Muscle of arm (tissue), 12 donors: Measurements from ENCODE around the gene CASP9. TPM values are rescaled to one million over a fixed set of nuclear protein-coding genes. Genes with fewer than 3 reads are reported as not detected.
"Not testable (repeated sequence)": the region's sequence is repeated elsewhere in the genome, so short reads cannot be mapped to it uniquely, and the experiment has no call there.

Experiments
- DNase-seq: peaks from one replicate; pipeline ENCODE4 v3.0.0-alpha.2; 2013
- polyA plus RNA-seq, 12 donors: library from polyadenylated mRNA; unstranded; fragments of 120-200 nt; gene quantifications; one replicate each; pipeline ENCODE4 v1.2.1, GENCODE V29; 2013; ENCODE audit not compliant: insufficient read length in 12 of 12

CASP9 gene
- polyA plus RNA-seq, 12 donors, result 13.2 to 20.0 (median 17.6) TPM; not detected in 1

DNA sequence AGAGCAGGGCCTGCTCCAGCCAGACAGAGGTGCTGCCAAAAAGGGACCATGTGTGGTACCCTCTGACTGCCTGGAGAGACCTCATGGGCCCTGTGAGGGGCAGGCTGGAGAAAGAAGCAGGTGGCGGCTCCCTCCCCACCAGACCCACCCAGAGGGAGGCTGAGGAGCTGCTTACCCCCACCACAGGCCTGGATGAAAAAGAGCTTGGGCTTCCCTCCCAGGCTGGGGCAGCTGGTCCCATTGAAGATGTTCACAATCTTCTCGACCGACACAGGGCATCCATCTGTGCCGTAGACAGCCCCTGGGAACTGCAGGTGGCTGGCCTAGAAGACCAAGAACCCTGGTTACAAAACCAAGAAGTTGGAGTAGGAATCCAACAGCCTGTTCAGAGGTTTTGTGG is 19.6 kb downstream of the CASP9 start:
- no peak for DNase-seq

DNA sequence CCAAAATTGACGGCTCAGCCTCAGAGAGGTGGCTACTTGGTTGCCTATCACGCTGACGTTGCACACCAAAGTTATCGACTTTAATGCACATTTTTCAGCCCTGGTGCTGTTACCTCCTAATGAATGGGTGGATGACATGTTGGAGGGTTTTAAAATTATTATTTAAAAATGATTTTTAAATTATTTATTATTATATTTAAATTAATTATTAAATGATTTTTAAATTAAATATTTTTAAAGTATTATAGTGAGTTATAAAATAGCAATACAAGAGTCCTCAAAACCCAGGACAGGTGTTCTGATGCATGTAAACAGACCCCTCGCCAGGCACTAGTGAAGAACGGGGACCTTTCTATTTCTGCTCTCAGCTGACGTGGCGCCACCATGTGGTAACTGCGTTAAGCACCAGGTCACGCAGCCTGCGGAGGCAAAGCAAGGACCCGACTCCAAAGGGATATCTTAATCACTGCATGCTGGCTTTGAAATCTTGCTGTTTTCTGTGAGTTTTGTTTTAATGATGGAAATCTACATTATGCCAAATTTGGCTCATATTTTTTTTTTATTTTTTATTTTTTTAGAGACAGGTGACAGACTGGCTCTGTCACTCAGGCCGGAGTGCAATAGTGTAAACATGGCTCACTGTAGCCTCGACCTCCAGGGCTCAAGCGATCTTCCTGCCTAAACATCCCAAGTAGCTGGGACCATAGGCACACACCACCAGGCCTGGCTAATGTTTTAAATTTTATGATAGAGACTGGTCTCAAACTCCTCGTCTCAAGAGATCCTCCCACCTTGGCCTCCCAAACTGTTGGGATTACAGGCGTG is 22.6 kb downstream of the CASP9 start:
- peak; percentile 15 for DNase-seq

DNA sequence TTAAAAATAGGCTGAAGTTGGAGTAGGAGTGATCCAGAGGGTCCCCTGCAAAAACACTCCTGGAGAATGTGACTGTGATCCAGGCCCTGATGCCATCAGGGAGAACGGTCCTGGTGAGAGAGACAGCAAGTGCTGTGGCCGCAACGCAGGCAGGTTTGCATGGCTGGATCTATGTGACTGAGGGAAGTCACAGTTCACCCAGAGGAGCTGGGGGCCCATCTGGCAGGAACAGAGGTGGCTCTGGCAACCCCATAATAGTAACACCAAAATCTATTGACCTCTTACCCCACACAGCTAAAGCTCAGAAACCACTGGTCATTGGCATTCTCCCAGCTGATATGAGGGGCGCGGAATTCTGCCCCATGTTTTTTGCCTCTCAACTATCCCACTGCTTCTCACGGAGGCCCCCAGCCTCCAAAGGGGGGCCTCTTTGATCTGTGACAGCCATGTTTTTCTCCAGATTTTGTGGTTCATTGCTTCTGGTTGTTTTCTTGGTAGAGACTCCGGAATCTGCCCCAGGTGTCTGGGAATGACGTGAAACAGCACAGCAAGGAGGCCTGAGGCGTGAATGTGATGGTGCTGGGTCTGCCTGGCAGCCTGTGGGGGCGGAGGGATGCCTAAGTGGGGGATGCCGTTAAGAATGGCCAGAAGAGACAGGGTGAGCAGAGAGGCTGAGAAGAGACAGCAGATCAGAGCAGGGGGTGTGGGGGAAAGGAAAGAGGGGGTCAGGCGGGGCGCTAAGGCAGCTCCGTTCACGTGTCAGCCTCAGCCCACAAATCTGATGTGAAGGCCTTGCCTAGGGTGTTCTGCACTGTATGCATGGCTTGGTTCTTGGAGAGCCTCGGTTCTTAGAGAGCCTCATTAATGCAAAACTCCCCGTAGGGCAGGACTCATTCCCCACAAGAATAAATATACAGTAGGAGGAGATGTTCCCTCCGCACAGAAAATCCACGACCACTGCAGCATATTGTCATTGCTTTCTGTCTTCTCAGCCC is 23.5 kb downstream of the CASP9 start:
- DNase-seq, result no peak

- DNase-seq, result no peak
Observed at GRCh38 chr1:15493869-15494390, 30.1 kb downstream of the CASP9 start.

GRCh38 chr1:15492596-15492995 is 31.4 kb downstream of the CASP9 start:
- DNase-seq, result no peak

- not testable (repeated sequence) for DNase-seq
Observed at GRCh38 chr1:15491010-15491409, 33.0 kb downstream of the CASP9 start.

DNA sequence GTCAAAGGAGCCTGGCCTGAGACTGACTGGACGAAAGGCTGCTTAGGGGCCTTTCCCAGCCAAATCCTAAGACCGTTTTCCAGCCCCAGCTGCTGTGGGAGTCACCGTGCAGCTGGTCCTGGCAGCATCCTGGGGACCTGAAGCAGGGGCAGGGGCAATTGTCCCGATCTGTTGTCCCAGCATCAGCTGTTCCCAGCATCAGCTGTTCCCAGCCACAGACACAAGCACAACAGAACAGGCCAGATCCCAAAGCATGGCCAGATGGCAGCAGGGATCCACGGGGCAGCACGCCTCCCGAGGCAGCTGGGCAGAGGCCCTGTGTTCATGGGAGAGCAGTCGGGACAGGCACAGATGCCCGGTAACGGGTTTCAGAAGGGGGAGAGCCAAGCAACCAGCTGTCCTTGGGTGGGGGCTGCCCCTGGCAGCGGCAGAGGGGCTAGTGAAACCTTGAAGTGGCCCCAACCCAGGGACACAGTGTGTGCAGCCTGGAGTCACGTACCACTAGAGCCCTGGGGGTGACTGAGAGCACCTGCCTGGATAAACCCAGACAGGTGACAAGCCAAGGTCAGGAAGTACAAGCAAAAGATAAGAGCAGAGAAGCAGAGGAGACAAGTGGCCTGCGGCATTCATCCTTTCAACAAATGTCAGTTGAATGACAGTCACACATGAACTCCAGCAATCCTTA is 34.8 kb downstream of the CASP9 start:
- DNase-seq, result peak; percentile 49

- DNase-seq, result no peak
Observed at GRCh38 chr1:15488371-15488770, 35.6 kb downstream of the CASP9 start.

- DNase-seq, result not testable (repeated sequence)
Observed at GRCh38 chr1:15486844-15487610, 37.0 kb downstream of the CASP9 start.

DNA sequence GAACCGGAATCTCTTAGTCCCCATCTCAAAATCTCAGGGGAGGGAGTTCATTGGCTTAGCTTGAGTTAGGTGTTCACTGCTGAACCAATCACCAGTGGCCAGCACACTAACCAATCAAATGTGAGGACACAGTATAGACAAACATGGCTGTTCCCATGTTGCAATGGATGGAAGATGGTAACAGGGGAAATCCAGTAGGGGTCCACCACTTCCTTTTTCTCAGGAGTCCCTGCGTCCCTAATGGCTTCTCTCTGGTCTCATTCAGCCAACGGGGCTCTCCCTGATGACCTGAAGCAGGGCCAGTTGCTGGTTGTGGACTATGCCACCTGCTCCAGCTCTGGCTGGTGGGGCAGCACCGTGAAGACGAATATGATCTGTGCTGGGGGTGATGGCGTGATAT is 38.4 kb downstream of the CASP9 start:
- no peak for DNase-seq

DNA sequence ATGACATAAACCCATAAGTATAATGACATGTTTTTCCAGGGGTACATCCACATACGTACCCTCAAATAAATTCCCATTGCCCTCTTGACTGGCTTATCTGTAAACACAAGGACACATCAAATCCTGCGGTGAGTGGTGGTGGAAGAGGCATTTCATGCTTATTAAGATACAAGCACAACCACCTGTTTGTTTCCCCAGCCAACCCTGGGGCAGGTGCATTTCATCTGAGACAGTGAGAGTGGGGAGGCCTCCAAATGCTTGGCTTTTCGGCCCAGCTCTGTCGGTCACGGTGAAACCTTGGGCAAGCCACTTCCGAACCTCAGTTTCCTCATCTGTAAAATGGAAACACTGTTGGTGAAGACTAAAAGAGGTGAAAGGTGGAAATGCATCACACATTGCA is 39.6 kb downstream of the CASP9 start:
- not testable (repeated sequence) for DNase-seq

- DNase-seq, result no peak
Observed at GRCh38 chr1:15483971-15484370, 40.0 kb downstream of the CASP9 start.

GRCh38 chr1:15482983-15483543 is 41.0 kb downstream of the CASP9 start:
- not testable (repeated sequence) for DNase-seq

GRCh38 chr1:15482455-15482854 is 41.6 kb downstream of the CASP9 start:
- DNase-seq, result not testable (repeated sequence)

GRCh38 chr1:15479654-15480347 is 44.2 kb downstream of the CASP9 start:
- no peak for DNase-seq

DNA sequence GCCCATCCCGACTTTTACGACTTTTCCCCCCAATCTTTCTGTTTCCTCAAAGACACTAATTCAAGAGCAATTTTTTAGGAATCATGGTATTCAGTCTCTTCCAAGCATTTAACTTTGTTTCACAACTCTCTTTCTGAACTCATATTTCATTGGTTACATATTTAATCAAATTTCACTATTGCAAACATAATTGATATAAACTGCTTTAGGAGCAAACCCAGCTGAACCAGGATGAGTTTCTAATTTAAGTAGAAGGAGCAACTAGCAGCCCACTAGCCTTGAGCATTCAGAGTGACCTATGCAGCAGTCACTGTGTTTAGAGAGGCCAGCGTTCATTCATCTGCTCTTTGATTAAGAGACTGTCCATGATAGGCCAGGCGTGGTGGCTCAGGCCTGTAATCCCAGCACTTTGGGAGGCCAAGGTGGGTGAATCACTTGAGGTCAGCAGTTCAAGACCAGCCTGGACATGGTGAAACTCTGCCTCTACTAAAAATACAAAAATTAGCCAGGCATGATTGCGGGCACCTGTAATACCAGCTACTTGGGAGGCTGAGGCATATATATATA is 46.3 kb downstream of the CASP9 start:
- no peak for DNase-seq

DNA sequence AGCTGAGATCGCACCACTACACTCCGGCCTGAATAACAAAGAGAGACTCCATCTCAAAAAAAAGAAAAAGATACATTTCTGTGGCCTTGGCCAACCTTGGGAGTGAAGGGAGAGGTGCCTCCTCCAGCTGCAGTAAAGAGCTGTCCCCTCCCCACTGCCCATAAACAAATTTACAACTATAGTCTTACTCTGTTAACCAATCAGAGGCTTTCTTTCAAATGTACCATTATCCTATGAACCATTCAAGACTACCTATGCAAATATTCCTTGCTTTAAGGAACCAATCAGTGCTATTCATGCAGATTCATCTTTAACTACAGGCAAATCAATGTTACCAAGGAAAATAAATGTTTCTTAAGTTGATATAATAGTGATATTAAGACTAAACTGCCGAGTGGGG is 47.1 kb downstream of the CASP9 start:
- no peak for DNase-seq

- DNase-seq, result no peak
Observed at GRCh38 chr1:15475752-15476314, 48.2 kb downstream of the CASP9 start, which contains the start of gene CELA2B. Gene CELA2B (plus strand): TSS chr1:15476104. CDS start chr1:15476126, 22 bp downstream.

DNA sequence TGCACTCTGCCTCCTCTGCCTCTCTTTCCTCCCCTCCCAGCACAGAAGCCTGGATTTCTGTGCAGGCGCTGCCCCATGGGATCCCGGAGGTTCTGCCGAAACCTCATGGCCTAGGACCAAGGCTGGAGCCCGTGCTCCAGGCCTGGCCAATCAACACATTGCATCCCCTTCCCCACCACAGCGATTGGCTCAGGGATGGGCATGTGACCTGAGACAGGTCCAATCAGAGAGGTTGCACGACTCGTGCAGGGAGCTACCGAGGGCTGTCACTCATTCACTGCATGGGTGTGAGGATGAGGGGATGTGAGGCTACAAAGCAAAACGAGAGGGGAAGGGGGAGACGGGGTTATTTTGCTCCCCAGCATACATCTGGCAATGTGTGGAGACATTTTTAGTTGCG is 51.4 kb downstream of the CASP9 start:
- no peak for DNase-seq
